HCT116 (cell line): ENCODE measurements around the gene ARRDC2. TPM values are rescaled to one million over a fixed set of nuclear protein-coding genes. Genes with fewer than 3 reads are reported as not detected.

ENCODE experiments used
- ATAC-seq: fragments of 200-7000 bp; cut with Tn5 transposase; 2 replicates; pipeline ENCODE4 v1.9.1; 2020; ENCODE audit warnings: mild to moderate bottlenecking, moderate library complexity
- BruUV-seq: library from RNA; stranded (reverse); fragments of 400-500 nt; replicated peaks from 2 replicates; lab custom pipeline; 2021; lab: Mats Ljungman, UMichigan
- CTCF ChIA-PET: fragments of 300-600 bp; sonication (Branson Sonifier 250); formaldehyde crosslinking; loops from one replicate; lab custom pipeline; 2021; ENCODE audit warnings: antibody characterized with exemption; lab: Charles Lee
- POLR2A ChIA-PET: fragments of 300-600, 350-600 bp; sonication (Branson Sonifier 250); formaldehyde crosslinking; loops from one replicate; lab custom pipeline; 2021; ENCODE audit warnings: antibody characterized with exemption; lab: Charles Lee
- RAD21 ChIA-PET, 2 experiments: fragments of 300-600 bp; sonication (Branson Sonifier 250); formaldehyde crosslinking; loops; one replicate each; lab custom pipeline; 2023; ENCODE audit warnings: low total read pairs in 2 of 2; ENCODE audit not compliant: uncharacterized antibody in 2 of 2, unreplicated experiment in 2 of 2, low non-redundant PET in 1 of 2; lab: Charles Lee
- DNase-seq: peaks from one replicate; pipeline ENCODE4 v3.0.0-alpha.2; 2010; ENCODE audit warnings: low read depth, low spot score
- H2AFZ ChIP-seq: fragments of 200-600 bp; shearing (Covaris generic), sonication (generic); 2 replicates; pipeline ENCODE4 v1.6.1; 2017; ENCODE audit warnings: low read depth, mixed run types, mixed read lengths, antibody characterized with exemption, low read length; ENCODE audit not compliant: poor library complexity, severe bottlenecking
- H3K27ac ChIP-seq: 2 replicates; pipeline ENCODE4 v1.5.1; 2012; ENCODE audit warnings: low read depth, low read length
- H3K27me3 ChIP-seq: fragments of 200-600 bp; sonication (generic); 2 replicates; pipeline ENCODE4 v1.6.1; 2016; ENCODE audit warnings: mixed run types, low read length, mixed read lengths; ENCODE audit not compliant: insufficient read depth
- H3K36me3 ChIP-seq, 2 experiments: fragments of 200-500 bp in 1 of 2; fragments of 200-600 bp in 1 of 2; sonication (Bioruptor generic) in 1 of 2; sonication (generic) in 1 of 2; 2 replicates each; pipeline versions ENCODE4 v1.5.1 to v1.6.1; 2014 to 2016; ENCODE audit warnings: low read length in 2 of 2, inconsistent platforms in 1 of 2, mixed read lengths in 1 of 2, mixed run types in 1 of 2; ENCODE audit not compliant: insufficient read depth in 2 of 2, control insufficient read depth in 1 of 2
- H3K4me1 ChIP-seq, 2 experiments: fragments of 200-600 bp in 1 of 2; sonication (generic) in 1 of 2; 2 replicates each; pipeline versions ENCODE4 v1.5.1 to v1.6.1; 2012 to 2017; ENCODE audit warnings: low read length in 2 of 2, inconsistent platforms in 1 of 2, mild to moderate bottlenecking in 1 of 2, mixed read lengths in 1 of 2, mixed run types in 1 of 2, moderate library complexity in 1 of 2; ENCODE audit not compliant: insufficient read depth in 2 of 2, control insufficient read depth in 1 of 2
- H3K4me2 ChIP-seq: fragments of 200-600 bp; sonication (generic); 2 replicates; pipeline ENCODE4 v1.6.1; 2017; ENCODE audit warnings: mixed run types, low read length, mixed read lengths
- H3K4me3 ChIP-seq, 2 experiments: fragments of 200-600 bp in 1 of 2; sonication (generic) in 1 of 2; replicated peaks in 1 of 2; 2 replicates each; pipeline ENCODE4 v1.5.1; 2011 to 2016; ENCODE audit warnings: low read length in 2 of 2, control low read depth in 1 of 2, low read depth in 1 of 2, mild to moderate bottlenecking in 1 of 2, mixed read lengths in 1 of 2, mixed run types in 1 of 2
- H3K79me2 ChIP-seq: fragments of 200-600 bp; sonication (generic); 2 replicates; pipeline ENCODE4 v1.6.1; 2017; ENCODE audit warnings: mild to moderate bottlenecking, mixed run types, low read length, moderate library complexity, mixed read lengths; ENCODE audit not compliant: insufficient read depth
- H3K9ac ChIP-seq: fragments of 200-600 bp; sonication (generic); 2 replicates; pipeline ENCODE4 v1.6.1; 2016; ENCODE audit warnings: low read length, mixed read lengths
- H3K9me2 ChIP-seq: fragments of 200-600 bp; sonication (generic), shearing (Covaris generic); 2 replicates; pipeline ENCODE4 v1.6.1; 2017; ENCODE audit warnings: mixed run types, mild to moderate bottlenecking, moderate library complexity; ENCODE audit not compliant: insufficient read depth
- H3K9me3 ChIP-seq, 2 experiments: fragments of 200-500 bp in 1 of 2; fragments of 200-600 bp in 1 of 2; sonication (Bioruptor generic) in 1 of 2; sonication (generic) in 1 of 2; 2 replicates each; pipeline ENCODE4 v1.6.1; 2014 to 2017; ENCODE audit warnings: low read length in 2 of 2, mixed read lengths in 2 of 2, inconsistent platforms in 1 of 2, low read depth in 1 of 2, mild to moderate bottlenecking in 1 of 2, mixed run types in 1 of 2, moderate library complexity in 1 of 2; ENCODE audit not compliant: control insufficient read depth in 1 of 2, insufficient read depth in 1 of 2
- H4K20me1 ChIP-seq: fragments of 200-600 bp; sonication (generic), shearing (Covaris generic); 2 replicates; pipeline ENCODE4 v1.6.1; 2017; ENCODE audit warnings: mixed run types, mild to moderate bottlenecking, moderate library complexity; ENCODE audit not compliant: insufficient read depth
- CTCF ChIP-seq, 3 experiments: fragments of 200-600 bp in 1 of 3; sonication (generic) in 1 of 3; IDR thresholded peaks in 2 of 3; conservative IDR thresholded peaks in 1 of 3; 2 replicates each; pipeline ENCODE4 v1.5.1; 2012 to 2017; ENCODE audit warnings: low read depth in 2 of 3, low read length in 2 of 3, antibody characterized with exemption in 1 of 3, borderline replicate concordance in 1 of 3, control low read depth in 1 of 3, mild to moderate bottlenecking in 1 of 3, mixed read lengths in 1 of 3, mixed run types in 1 of 3, moderate library complexity in 1 of 3; ENCODE audit not compliant: insufficient read depth in 1 of 3
- EGR1 ChIP-seq: IDR thresholded peaks from 2 replicates; pipeline ENCODE4 v1.6.1; 2012; ENCODE audit warnings: low read depth
- POLR2A ChIP-seq: IDR thresholded peaks from 2 replicates; pipeline ENCODE4 v1.7.0; 2011; ENCODE audit warnings: borderline replicate concordance; ENCODE audit not compliant: insufficient read depth, insufficient read length; ENCODE audit errors: extremely low read depth
- POLR2AphosphoS5 ChIP-seq: IDR thresholded peaks from 2 replicates; pipeline ENCODE4 v1.6.1; 2011; ENCODE audit warnings: mild to moderate bottlenecking, low read depth, low read length, moderate library complexity
- SP1 ChIP-seq: IDR thresholded peaks from 2 replicates; pipeline ENCODE4 v1.6.1; 2012; ENCODE audit warnings: low read depth
- SRF ChIP-seq: IDR thresholded peaks from 2 replicates; pipeline ENCODE4 v1.6.1; 2012; ENCODE audit warnings: low read depth
- TCF7L2 ChIP-seq: IDR thresholded peaks from 2 replicates; pipeline ENCODE4 v1.7.0; 2011; ENCODE audit warnings: borderline replicate concordance, inconsistent platforms; ENCODE audit not compliant: insufficient read depth, insufficient read length; ENCODE audit errors: extremely low read depth
- YY1 ChIP-seq: IDR thresholded peaks from 2 replicates; pipeline ENCODE4 v1.6.1; 2011; ENCODE audit warnings: low read length, low read depth, moderate library complexity, mild to moderate bottlenecking; ENCODE audit not compliant: insufficient replicate concordance; ENCODE audit errors: extremely low read depth
- ZBTB33 ChIP-seq: IDR thresholded peaks from 2 replicates; pipeline ENCODE4 v1.6.1; 2011; ENCODE audit warnings: mild to moderate bottlenecking, low read length, moderate library complexity; ENCODE audit not compliant: insufficient replicate concordance; ENCODE audit errors: extremely low read depth
- ZFX ChIP-seq: fragments of 450-650 bp; IDR thresholded peaks from 2 replicates; pipeline ENCODE4 v1.6.1; 2017
- intact Hi-C: fragments of 100-400 bp; cut with micrococcal nuclease; formaldehyde crosslinking; loops from 2 replicates; pipeline ENCODE4 v1.10.0; 2022
- total RNA-seq: library from RNA; stranded (reverse); gene quantifications from one replicate; pipeline ENCODE4 v1.2.1, GENCODE V29; 2021; ENCODE audit not compliant: unreplicated experiment

Gene ARRDC2
- total RNA-seq, 1 experiment from 2014 or later = 36.5 TPM

DNA sequence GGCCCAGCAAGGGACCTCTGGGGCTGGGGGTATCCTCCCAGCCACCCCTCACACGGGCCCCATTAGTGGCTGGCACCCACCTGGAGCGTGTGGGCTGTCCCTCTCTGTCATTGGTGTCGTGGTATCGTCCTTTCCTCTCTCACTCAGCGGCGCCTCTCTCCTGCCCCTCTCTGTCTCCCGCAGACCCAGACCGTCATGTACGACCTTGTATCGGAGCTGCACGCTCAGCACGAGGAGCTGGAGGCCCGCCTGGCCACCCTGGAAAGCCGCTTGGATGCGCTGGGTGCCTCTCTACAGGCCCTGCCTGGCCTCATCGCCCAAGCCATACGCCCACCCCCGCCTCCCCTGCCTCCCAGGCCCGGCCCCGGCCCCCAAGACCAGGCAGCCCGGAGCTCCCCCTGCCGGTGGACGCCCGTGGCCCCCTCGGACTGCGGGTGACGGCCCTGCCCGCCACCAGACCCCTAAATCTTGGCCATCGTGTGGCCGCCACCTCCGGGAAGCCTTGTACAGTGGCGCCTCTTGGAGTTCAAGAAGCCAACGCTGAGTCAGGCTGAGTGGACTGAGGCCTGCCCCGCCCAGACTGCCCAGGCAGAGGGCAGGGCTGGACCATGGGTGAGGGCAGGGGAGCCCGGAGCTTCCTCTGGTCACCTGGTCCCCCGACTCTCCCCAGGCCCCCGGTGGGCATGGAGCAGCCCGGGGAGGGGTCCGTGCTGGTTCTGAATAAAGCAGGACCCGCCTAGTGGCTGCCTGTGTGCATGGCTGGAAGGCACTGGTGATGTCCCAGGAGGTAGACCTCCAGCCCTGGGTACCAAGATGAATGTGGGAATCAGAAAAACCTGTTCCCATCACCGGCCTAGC, 9.8 kb upstream of the ARRDC2 start:
- Histone ChIP-seq H3K4me3 (peak overlapping the region; percentile 61 to 67), H3K9me3 (no peaks in the 10 kb centered on the region), H3K4me2 (peak overlapping the region; percentile 74), H3K9ac (peak overlapping the region; percentile 76), H3K36me3 (no peaks in the 10 kb centered on the region), H4K20me1 (no peaks in the 10 kb centered on the region), H3K27ac (peak overlapping the region; percentile 94), H3K9me2 (no peaks in the 10 kb centered on the region), H2AFZ (no peak overlapping the region), H3K27me3 (no peaks in the 10 kb centered on the region), H3K4me1 (peaks cover 28 to 58% of the 10 kb centered on the region in 2 experiments), H3K79me2 (peaks cover 20% of the 10 kb centered on the region)
- DNase-seq (peak; percentile 60), ATAC-seq (peak; percentile 64)
- RAD21 ChIA-PET = interaction anchor here (0.6 to 2.5 kb wide), 3 partner anchors 51 to 63 kb away, joined by 3 to 16 read pairs (median 4); no protein-coding TSS in a partner anchor
- POLR2A ChIA-PET = interaction anchor here (0.6 to 2.1 kb wide), 21 partner anchors 11 to 294 kb away, joined by 3 to 11 read pairs (median 3); partner anchors contain the start of genes JUND, MAP1S and RPL18A
- intact Hi-C loops = loop anchor here (1.0 to 5.0 kb wide), 4 partner anchors 51 to 141 kb away; partner anchors contain the start of genes RPL18A and SLC5A5
- TF ChIP-seq ZFX = peak; percentile 69
- TF ChIP-seq TCF7L2 = peak; percentile 29
- TF ChIP-seq CTCF (IDR thresholded peaks at IDR 0.05 in 2 of 3, conservative IDR thresholded peaks at IDR 0.05 in 1 of 3; ENCODE audit: borderline replicate concordance in 1 of 3, insufficient read depth in 1 of 3, low read depth in 2 of 3, low read length in 2 of 3) = peak; percentile 23 to 67 (median 28); a peak in 4 of 6 replicates
- TF ChIP-seq ZBTB33 = no peak
- TF ChIP-seq POLR2AphosphoS5 = peak; percentile 88
- peak; percentile 40; the same call in 1 of the 2 replicates for TF ChIP-seq EGR1
- peak; percentile 86 for TF ChIP-seq POLR2A
- peak; percentile 43; the same call in 1 of the 2 replicates for TF ChIP-seq SP1
- TF ChIP-seq SRF = no peak
- TF ChIP-seq YY1 = no peak
- BruUV-seq = no TSS peak
- CTCF ChIA-PET = interaction anchor here (1.0 to 6.2 kb wide), 16 partner anchors 20 to 224 kb away, joined by 3 to 127 read pairs (median 6); partner anchors contain the start of genes CCDC124 and RPL18A
